Choroid plexus epithelial cell (primary cell): ENCODE results near the gene EDA2R.

Source experiments
- DNase-seq: peaks from one replicate; pipeline ENCODE4 v3.0.0-alpha.2; 2010; ENCODE audit warnings: low read depth
- H3K4me3 ChIP-seq: 2 replicates; pipeline ENCODE4 v1.5.1; 2011; ENCODE audit warnings: low read depth, mild to moderate bottlenecking, control low read depth, low read length, moderate library complexity
- TF ChIP-seq, protein P1 (sequence below): conservative IDR thresholded peaks from 2 replicates; pipeline ENCODE4 v1.5.1; 2011; ENCODE audit warnings: low read depth, mild to moderate bottlenecking, control low read depth, inconsistent platforms, low read length, moderate library complexity

The EDA2R gene

DNA sequence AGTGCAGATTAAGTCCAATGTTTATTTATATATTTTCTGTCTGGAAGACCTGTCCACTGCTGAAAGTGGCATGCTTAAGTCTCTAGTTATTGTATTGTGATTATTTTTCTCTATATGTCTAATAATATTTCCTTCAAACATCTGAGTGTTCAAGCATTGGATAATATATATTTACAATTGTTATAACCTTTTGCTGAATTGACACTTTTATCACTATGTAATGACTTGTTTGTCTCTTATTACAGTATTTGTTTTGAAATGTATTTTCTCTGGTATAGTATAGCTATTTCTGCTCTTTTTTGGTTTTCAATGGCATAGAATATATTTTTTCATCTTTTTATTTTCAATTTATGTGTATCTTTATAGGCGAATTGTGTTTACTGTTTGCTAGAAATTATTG, 59.7 kb downstream of the EDA2R start:
- no peak overlapping the region for H3K4me3 ChIP-seq
- no peak for DNase-seq
- TF ChIP-seq, protein P1, sequence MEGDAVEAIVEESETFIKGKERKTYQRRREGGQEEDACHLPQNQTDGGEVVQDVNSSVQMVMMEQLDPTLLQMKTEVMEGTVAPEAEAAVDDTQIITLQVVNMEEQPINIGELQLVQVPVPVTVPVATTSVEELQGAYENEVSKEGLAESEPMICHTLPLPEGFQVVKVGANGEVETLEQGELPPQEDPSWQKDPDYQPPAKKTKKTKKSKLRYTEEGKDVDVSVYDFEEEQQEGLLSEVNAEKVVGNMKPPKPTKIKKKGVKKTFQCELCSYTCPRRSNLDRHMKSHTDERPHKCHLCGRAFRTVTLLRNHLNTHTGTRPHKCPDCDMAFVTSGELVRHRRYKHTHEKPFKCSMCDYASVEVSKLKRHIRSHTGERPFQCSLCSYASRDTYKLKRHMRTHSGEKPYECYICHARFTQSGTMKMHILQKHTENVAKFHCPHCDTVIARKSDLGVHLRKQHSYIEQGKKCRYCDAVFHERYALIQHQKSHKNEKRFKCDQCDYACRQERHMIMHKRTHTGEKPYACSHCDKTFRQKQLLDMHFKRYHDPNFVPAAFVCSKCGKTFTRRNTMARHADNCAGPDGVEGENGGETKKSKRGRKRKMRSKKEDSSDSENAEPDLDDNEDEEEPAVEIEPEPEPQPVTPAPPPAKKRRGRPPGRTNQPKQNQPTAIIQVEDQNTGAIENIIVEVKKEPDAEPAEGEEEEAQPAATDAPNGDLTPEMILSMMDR = no peak

DNA sequence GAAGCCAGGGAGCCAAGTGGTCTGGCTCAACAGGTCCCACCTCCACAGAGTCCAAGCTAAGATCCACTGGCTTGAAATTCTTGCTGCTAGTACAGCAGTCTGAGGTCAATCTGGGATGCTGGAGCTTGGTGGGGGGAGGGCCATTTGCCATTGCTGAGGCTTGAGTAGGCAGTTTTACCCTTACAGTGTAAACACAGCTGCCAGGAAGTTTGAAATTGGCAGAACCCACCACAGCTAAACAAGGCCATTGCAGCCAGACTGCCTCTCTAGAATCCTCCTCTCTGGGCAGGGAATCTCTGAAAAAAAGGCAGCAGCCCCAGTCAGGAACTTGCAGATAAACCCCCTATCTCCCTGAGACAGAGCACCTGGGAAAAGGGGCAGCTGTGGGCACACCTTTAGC, 84.9 kb downstream of the EDA2R start:
- TF ChIP-seq, protein P1 = no peak
- no peak for DNase-seq
- H3K4me3 ChIP-seq = no peak overlapping the region

DNA sequence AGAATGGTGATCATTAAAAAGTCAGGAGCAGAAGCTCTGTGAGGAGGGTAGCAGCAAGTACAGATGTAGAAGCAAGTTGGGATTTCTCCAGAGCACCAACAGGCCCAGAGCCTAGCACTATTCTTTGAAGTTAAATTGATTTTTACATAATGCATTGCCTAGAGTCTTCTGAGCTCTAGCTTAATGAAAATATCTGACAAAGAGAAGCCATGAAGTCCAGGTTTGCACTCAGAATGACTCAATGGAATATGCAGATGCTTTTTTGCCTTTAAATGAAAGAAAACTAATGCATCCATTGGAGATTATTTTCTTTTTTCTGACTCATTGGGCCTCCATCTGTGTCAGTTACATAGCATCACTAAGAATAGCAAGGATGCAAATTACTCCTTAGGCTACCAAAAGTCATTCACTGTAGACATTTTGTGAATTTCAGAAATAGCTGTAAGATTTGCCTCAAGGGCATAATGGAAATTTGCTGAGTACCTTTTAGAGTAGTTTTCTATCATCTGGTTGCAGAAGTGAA, 91.0 kb downstream of the EDA2R start:
- no peak overlapping the region for H3K4me3 ChIP-seq
- DNase-seq = no peak
- TF ChIP-seq, protein P1 = no peak
